Measurements from ENCODE around the gene RANBP3L.

DNA sequence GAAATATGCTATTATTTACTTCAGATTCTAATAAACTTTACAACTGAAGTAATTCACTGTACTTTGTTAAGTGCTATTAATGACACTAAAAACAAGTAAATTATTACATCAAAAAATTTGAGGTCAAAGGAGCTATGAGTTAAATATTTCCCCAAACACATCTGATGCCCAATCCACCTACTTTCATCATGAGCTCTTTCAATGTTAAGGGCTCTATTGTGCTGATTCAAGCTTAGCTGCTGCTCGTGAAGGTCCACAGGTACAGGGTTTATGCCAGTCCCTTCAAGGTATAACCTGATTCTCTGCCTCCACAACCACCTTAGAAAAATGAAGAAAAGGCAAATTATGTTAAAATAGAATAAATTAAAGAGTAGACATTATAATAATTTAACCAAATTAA, 84.1 kb downstream of the RANBP3L start:
- TF ChIP-seq, protein P1, sequence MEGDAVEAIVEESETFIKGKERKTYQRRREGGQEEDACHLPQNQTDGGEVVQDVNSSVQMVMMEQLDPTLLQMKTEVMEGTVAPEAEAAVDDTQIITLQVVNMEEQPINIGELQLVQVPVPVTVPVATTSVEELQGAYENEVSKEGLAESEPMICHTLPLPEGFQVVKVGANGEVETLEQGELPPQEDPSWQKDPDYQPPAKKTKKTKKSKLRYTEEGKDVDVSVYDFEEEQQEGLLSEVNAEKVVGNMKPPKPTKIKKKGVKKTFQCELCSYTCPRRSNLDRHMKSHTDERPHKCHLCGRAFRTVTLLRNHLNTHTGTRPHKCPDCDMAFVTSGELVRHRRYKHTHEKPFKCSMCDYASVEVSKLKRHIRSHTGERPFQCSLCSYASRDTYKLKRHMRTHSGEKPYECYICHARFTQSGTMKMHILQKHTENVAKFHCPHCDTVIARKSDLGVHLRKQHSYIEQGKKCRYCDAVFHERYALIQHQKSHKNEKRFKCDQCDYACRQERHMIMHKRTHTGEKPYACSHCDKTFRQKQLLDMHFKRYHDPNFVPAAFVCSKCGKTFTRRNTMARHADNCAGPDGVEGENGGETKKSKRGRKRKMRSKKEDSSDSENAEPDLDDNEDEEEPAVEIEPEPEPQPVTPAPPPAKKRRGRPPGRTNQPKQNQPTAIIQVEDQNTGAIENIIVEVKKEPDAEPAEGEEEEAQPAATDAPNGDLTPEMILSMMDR (IDR thresholded peaks at IDR 0.05) = no peak
- TF ChIP-seq POLR2A (IDR thresholded peaks at IDR 0.05) = no peak

All from uterus (tissue), 2 donors.